ENCODE results near the gene OXTR. TPM values are rescaled to one million over a fixed set of nuclear protein-coding genes. Genes with fewer than 3 reads are reported as not detected.
A peak's percentile ranks its signal among the peaks of the same experiment; 100 is the strongest.

The OXTR gene
- total and polyA plus RNA-seq, 4 donors: 0.49 to 3.5 (median 1.9) TPM

DNA sequence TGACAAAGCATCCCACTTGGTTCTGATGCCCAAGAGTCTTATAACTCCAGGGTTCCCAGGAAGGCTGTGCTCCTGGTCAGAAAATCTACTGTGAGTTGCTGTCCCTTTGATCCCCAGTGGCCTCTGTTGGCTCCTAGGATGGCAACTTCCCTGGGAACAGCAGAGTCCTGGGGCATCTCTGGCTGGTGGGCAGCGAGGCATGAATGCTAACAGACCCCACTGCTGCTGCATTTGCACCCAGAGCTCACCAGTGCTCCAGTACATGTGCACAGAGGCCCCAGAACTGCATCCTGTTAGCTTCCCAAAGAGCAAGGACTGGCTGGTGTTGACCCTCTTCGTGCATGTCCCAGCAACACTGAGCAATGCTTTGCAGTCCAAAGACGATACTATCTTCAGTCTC, 20.1 kb downstream of the OXTR start:
- peaks cover 0 to 2% (median 0%) of the 10 kb centered on the region in 4 donors for H3K9me3 ChIP-seq (ENCODE audit: control insufficient read depth in 4 of 4, insufficient read depth in 3 of 4, low read length in 3 of 4)
- no peaks in the 10 kb centered on the region for H3K4me1 ChIP-seq (ENCODE audit: control insufficient read depth in 5 of 5, insufficient read depth in 5 of 5, low read length in 5 of 5)
- no peaks in the 10 kb centered on the region for H3K27me3 ChIP-seq (ENCODE audit: control insufficient read depth in 3 of 3, insufficient read depth in 3 of 3, low read length in 2 of 3)
- DNase-seq (peak in 1 of 3 donors; percentile 3), ATAC-seq (ENCODE audit: insufficient read depth, low FRiP score) (no peak)
- H3K4me3 ChIP-seq: no peak overlapping the region
- no peak overlapping the region for H3K27ac ChIP-seq (ENCODE audit: low read depth in 1 of 2, low read length in 1 of 2)
- TF ChIP-seq, protein P1, sequence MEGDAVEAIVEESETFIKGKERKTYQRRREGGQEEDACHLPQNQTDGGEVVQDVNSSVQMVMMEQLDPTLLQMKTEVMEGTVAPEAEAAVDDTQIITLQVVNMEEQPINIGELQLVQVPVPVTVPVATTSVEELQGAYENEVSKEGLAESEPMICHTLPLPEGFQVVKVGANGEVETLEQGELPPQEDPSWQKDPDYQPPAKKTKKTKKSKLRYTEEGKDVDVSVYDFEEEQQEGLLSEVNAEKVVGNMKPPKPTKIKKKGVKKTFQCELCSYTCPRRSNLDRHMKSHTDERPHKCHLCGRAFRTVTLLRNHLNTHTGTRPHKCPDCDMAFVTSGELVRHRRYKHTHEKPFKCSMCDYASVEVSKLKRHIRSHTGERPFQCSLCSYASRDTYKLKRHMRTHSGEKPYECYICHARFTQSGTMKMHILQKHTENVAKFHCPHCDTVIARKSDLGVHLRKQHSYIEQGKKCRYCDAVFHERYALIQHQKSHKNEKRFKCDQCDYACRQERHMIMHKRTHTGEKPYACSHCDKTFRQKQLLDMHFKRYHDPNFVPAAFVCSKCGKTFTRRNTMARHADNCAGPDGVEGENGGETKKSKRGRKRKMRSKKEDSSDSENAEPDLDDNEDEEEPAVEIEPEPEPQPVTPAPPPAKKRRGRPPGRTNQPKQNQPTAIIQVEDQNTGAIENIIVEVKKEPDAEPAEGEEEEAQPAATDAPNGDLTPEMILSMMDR (IDR thresholded peaks at IDR 0.05; ENCODE audit: control extremely low read depth, extremely low read depth): no peak
- H3K9ac ChIP-seq (ENCODE audit: insufficient read depth in 1 of 2, low read length in 2 of 2): no peak overlapping the region
- WGBS, 2 donors: 83 to 96% methylated on average over 3 of the region's 3 CpGs
- no peaks in the 10 kb centered on the region for H3K36me3 ChIP-seq (ENCODE audit: control insufficient read depth in 4 of 4, insufficient read depth in 4 of 4, low read length in 4 of 4)

DNA sequence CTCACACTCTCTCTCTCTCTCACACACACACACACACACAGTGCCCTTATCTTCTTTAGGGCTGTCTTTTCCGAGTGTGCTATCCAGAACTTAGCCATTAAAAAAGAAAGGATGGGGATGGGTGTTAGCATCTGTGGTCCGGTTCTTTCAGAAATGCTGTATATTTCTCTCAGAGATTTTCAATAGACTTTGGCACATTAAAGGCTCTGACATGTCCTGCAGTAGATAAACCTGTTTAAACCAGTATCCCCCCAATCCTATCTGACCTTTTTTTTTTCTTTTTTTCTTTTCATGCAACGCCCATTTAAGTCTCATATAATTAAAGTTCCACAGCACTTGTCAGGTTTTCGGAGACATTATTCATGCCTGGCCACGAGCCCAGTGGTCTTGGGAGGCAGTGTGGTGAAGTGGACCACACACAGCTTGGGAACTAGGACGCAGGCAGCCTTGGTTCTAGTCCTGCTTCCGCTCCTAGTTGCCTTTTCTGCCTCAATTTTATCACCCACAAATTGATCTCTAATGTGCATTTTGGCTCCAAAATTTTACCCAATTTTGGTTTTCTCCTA, 22.6 kb downstream of the OXTR start:
- DNase-seq (peak; percentile 47 to 63 (median 59)), ATAC-seq (ENCODE audit: insufficient read depth, low FRiP score) (no peak)
- Histone ChIP-seq H3K4me1 (ENCODE audit: control insufficient read depth in 5 of 5, insufficient read depth in 5 of 5, low read length in 5 of 5) (peaks cover 0 to 6% (median 0%) of the 10 kb centered on the region in 5 donors), H3K27me3 (ENCODE audit: control insufficient read depth in 3 of 3, insufficient read depth in 3 of 3, low read length in 2 of 3) (no peaks in the 10 kb centered on the region), H3K9me3 (ENCODE audit: control insufficient read depth in 4 of 4, insufficient read depth in 3 of 4, low read length in 3 of 4) (peaks cover 0 to 2% (median 0%) of the 10 kb centered on the region in 4 donors), H3K9ac (ENCODE audit: insufficient read depth in 1 of 2, low read length in 2 of 2) (no peak overlapping the region), H3K4me3 (no peak overlapping the region), H3K36me3 (ENCODE audit: control insufficient read depth in 4 of 4, insufficient read depth in 4 of 4, low read length in 4 of 4) (no peaks in the 10 kb centered on the region), H3K27ac (ENCODE audit: low read depth in 1 of 2, low read length in 1 of 2) (no peak overlapping the region)
- TF ChIP-seq, protein P1 (IDR thresholded peaks at IDR 0.05; ENCODE audit: control extremely low read depth, extremely low read depth): no peak
- 68 to 77% methylated on average over 7 of the region's 7 CpGs for WGBS, 2 donors

DNA sequence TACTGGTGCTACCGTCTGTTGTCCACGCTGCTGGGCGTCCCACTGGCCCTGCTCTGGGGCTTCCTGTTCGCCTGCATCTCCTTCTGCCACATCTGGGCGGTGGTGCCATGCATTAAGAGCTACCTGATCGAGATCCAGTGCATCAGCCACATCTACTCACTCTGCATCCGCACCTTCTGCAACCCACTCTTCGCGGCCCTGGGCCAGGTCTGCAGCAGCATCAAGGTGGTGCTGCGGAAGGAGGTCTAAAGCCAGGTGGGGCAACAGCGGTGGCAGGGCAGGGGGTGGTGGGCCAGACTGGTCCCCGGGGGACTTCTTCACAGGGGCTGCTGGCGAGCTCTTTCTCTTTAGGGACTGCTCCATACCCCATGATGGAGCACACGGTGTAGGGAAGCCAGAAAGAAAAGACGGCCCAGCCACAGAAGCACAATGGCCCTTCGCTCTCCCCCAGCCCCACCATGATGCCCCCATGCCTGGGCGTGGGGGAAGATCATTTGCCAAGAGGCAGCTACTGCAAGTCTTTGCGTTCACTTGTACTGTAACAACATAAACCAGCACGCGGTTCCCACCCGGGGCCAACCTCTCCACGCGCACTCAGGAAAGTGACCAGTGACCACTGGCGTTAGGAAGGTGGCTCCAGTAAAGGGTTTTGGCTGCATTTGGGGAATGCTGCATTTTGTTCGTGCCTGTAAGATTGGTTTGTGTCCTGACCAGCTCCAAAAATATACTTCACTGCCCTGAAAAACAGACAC, 23.6 kb downstream of the OXTR start:
- 93 to 96% methylated on average over 25 of the region's 25 CpGs for WGBS, 2 donors

More for the DNA sequence above, 23.6 kb downstream of the OXTR start:
- Histone ChIP-seq H3K36me3 (ENCODE audit: control insufficient read depth in 4 of 4, insufficient read depth in 4 of 4, low read length in 4 of 4) (no peaks in the 10 kb centered on the region), H3K9ac (ENCODE audit: insufficient read depth in 1 of 2, low read length in 2 of 2) (no peak overlapping the region), H3K4me3 (no peak overlapping the region), H3K9me3 (ENCODE audit: control insufficient read depth in 4 of 4, insufficient read depth in 3 of 4, low read length in 3 of 4) (peaks cover 0 to 2% (median 0%) of the 10 kb centered on the region in 4 donors), H3K27ac (ENCODE audit: low read depth in 1 of 2, low read length in 1 of 2) (no peak overlapping the region), H3K4me1 (ENCODE audit: control insufficient read depth in 5 of 5, insufficient read depth in 5 of 5, low read length in 5 of 5) (peaks cover 0 to 12% (median 0%) of the 10 kb centered on the region in 5 donors), H3K27me3 (ENCODE audit: control insufficient read depth in 3 of 3, insufficient read depth in 3 of 3, low read length in 2 of 3) (no peaks in the 10 kb centered on the region)
- TF ChIP-seq, protein P1 (IDR thresholded peaks at IDR 0.05; ENCODE audit: control extremely low read depth, extremely low read depth): no peak
- DNase-seq (no peak), ATAC-seq (ENCODE audit: insufficient read depth, low FRiP score) (no peak)

Data from lung (tissue), 12 donors.